ENCODE results near the gene ZC2HC1B. TPM values are rescaled to one million over a fixed set of nuclear protein-coding genes. Genes with fewer than 3 reads are reported as not detected.

The ZC2HC1B gene
- total RNA-seq, 1 experiment from 2014 or later = not detected

DNA sequence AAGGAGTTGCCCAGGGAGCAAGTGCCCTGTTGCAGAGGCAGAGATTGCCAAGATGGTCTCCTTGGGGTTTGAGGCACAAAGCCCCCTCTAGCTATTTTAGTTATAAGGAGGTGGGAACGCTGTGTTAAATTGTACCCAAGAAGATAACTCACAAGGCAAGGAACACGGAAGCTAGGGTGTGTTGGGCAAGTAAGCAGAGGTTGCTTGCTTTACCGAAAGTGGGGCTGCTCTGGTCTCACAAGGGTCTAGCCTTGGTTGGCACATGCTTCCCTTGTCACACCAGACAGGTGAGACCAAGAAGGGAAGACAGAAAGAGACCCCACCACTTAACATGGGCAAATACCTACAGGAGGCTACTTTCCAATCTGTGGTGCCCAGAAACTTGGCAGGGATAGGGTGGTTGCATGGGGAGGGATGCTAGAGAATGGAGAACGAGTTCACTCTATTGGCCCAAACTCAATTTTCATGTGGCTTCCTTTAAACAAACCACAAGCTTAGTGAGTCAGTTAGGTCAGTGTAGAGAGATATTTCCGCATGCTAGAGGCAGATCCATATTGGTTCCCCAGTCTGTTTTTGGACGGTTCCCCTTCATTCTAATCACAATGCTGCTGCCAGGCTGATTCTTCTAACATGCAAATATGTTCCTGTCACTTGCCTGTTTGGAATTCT is 101.4 kb downstream of the ZC2HC1B start:
- ChIA-PET CTCF (no interaction called here), POLR2A (no interaction called here), RAD21 (ENCODE audit: low non-redundant PET in 1 of 2, low total read pairs in 2 of 2, uncharacterized antibody in 2 of 2, unreplicated experiment in 2 of 2) (no interaction called here)
- no peaks in the 10 kb centered on the region for H3K9me2 ChIP-seq (ENCODE audit: insufficient read depth)
- TF ChIP-seq ZFX (IDR thresholded peaks at IDR 0.05) (no peak), JUND (IDR thresholded peaks at IDR 0.05) (no peak), SRF (IDR thresholded peaks at IDR 0.05; ENCODE audit: low read depth) (no peak), TCF7L2 (IDR thresholded peaks at IDR 0.05; ENCODE audit: borderline replicate concordance, extremely low read depth, insufficient read depth, insufficient read length) (no peak), FOSL1 (IDR thresholded peaks at IDR 0.05; ENCODE audit: low read depth) (no peak), EZH2phosphoT487 (IDR thresholded peaks at IDR 0.05; ENCODE audit: borderline replicate concordance) (no peak), ZNF274 (IDR thresholded peaks at IDR 0.05; ENCODE audit: low read depth, low read length) (no peak), ELF1 (IDR thresholded peaks at IDR 0.05; ENCODE audit: borderline replicate concordance, low read depth) (no peak), RAD21 (IDR thresholded peaks at IDR 0.05; ENCODE audit: low read depth) (no peak), CBX3 (IDR thresholded peaks at IDR 0.05; ENCODE audit: low read depth) (no peak), YY1 (IDR thresholded peaks at IDR 0.05; ENCODE audit: extremely low read depth, insufficient replicate concordance, low read depth, low read length) (no peak), POLR2AphosphoS5 (IDR thresholded peaks at IDR 0.05; ENCODE audit: low read depth, low read length) (no peak)
- TF ChIP-seq, protein P1, sequence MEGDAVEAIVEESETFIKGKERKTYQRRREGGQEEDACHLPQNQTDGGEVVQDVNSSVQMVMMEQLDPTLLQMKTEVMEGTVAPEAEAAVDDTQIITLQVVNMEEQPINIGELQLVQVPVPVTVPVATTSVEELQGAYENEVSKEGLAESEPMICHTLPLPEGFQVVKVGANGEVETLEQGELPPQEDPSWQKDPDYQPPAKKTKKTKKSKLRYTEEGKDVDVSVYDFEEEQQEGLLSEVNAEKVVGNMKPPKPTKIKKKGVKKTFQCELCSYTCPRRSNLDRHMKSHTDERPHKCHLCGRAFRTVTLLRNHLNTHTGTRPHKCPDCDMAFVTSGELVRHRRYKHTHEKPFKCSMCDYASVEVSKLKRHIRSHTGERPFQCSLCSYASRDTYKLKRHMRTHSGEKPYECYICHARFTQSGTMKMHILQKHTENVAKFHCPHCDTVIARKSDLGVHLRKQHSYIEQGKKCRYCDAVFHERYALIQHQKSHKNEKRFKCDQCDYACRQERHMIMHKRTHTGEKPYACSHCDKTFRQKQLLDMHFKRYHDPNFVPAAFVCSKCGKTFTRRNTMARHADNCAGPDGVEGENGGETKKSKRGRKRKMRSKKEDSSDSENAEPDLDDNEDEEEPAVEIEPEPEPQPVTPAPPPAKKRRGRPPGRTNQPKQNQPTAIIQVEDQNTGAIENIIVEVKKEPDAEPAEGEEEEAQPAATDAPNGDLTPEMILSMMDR (IDR thresholded peaks at IDR 0.05 in 2 of 3, conservative IDR thresholded peaks at IDR 0.05 in 1 of 3; ENCODE audit: borderline replicate concordance in 1 of 3, insufficient read depth in 1 of 3, low read depth in 2 of 3, low read length in 2 of 3) = no peak
- TF ChIP-seq, protein P2, sequence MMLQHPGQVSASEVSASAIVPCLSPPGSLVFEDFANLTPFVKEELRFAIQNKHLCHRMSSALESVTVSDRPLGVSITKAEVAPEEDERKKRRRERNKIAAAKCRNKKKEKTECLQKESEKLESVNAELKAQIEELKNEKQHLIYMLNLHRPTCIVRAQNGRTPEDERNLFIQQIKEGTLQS (IDR thresholded peaks at IDR 0.05) = no peak
- TF ChIP-seq, protein P3, sequence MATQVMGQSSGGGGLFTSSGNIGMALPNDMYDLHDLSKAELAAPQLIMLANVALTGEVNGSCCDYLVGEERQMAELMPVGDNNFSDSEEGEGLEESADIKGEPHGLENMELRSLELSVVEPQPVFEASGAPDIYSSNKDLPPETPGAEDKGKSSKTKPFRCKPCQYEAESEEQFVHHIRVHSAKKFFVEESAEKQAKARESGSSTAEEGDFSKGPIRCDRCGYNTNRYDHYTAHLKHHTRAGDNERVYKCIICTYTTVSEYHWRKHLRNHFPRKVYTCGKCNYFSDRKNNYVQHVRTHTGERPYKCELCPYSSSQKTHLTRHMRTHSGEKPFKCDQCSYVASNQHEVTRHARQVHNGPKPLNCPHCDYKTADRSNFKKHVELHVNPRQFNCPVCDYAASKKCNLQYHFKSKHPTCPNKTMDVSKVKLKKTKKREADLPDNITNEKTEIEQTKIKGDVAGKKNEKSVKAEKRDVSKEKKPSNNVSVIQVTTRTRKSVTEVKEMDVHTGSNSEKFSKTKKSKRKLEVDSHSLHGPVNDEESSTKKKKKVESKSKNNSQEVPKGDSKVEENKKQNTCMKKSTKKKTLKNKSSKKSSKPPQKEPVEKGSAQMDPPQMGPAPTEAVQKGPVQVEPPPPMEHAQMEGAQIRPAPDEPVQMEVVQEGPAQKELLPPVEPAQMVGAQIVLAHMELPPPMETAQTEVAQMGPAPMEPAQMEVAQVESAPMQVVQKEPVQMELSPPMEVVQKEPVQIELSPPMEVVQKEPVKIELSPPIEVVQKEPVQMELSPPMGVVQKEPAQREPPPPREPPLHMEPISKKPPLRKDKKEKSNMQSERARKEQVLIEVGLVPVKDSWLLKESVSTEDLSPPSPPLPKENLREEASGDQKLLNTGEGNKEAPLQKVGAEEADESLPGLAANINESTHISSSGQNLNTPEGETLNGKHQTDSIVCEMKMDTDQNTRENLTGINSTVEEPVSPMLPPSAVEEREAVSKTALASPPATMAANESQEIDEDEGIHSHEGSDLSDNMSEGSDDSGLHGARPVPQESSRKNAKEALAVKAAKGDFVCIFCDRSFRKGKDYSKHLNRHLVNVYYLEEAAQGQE (IDR thresholded peaks at IDR 0.05; ENCODE audit: low read depth) = no peak
- no peaks in the 10 kb centered on the region for H4K20me1 ChIP-seq (ENCODE audit: insufficient read depth)
- no peak overlapping the region for H3K4me3 ChIP-seq (replicated peaks in 1 of 2; ENCODE audit: low read depth in 1 of 2, low read length in 2 of 2)
- no peaks in the 10 kb centered on the region for H3K4me1 ChIP-seq (ENCODE audit: control insufficient read depth in 1 of 2, insufficient read depth in 2 of 2, low read length in 2 of 2)
- no peak overlapping the region for H2AFZ ChIP-seq (ENCODE audit: low read depth, low read length, poor library complexity, severe bottlenecking)
- intact Hi-C loops (cut with micrococcal nuclease) = no loop called here
- no peaks in the 10 kb centered on the region for H3K27me3 ChIP-seq (ENCODE audit: insufficient read depth, low read length)
- no peak overlapping the region for H3K27ac ChIP-seq (ENCODE audit: low read depth, low read length)
- H3K36me3 ChIP-seq (ENCODE audit: control insufficient read depth in 1 of 2, insufficient read depth in 2 of 2, low read length in 2 of 2) = no peaks in the 10 kb centered on the region
- TSS peak; percentile 18 for BruUV-seq (replicated peaks)
- no peak overlapping the region for H3K4me2 ChIP-seq (ENCODE audit: low read length)
- ATAC-seq (no peak), DNase-seq (ENCODE audit: low read depth, low spot score) (no peak)
- no peaks in the 10 kb centered on the region for H3K79me2 ChIP-seq (ENCODE audit: insufficient read depth, low read length)
- H3K9ac ChIP-seq (ENCODE audit: low read length) = no peak overlapping the region
- H3K9me3 ChIP-seq (ENCODE audit: control insufficient read depth in 1 of 2, insufficient read depth in 1 of 2, low read depth in 1 of 2, low read length in 2 of 2) = no peaks in the 10 kb centered on the region
